GM23338 (cell line): Measurements from ENCODE around the gene PRKACA. TPM values are rescaled to one million over a fixed set of nuclear protein-coding genes. Genes with fewer than 3 reads are reported as not detected.

Experiments used
- ATAC-seq: fragments of 200-7000 bp; cut with Tn5 transposase; 3 replicates; pipeline ENCODE4 v1.9.1; 2020
- DNase-seq: peaks from one replicate; pipeline ENCODE4 v3.0.0-alpha.2; 2015; ENCODE audit warnings: low spot score
- H2AFZ ChIP-seq: fragments of 200-600 bp; sonication (generic); 2 replicates; pipeline ENCODE4 v1.8.0; 2016; ENCODE audit warnings: antibody characterized with exemption, mild to moderate bottlenecking, moderate library complexity
- H3F3A ChIP-seq: fragments of 200-600 bp; sonication (generic); replicated peaks from 2 replicates; pipeline ENCODE4 v1.8.0; 2017; ENCODE audit warnings: antibody characterized with exemption, mixed run types, low read depth
- H3K27ac ChIP-seq: fragments of 200-600 bp; sonication (generic); 2 replicates; pipeline ENCODE4 v1.6.1; 2016; ENCODE audit warnings: low read depth
- H3K27me3 ChIP-seq: fragments of 200-600 bp; sonication (generic); 2 replicates; pipeline ENCODE4 v1.8.0; 2016; ENCODE audit warnings: mild to moderate bottlenecking, mixed run types, moderate library complexity; ENCODE audit not compliant: insufficient read depth
- H3K36me3 ChIP-seq: fragments of 200-600 bp; sonication (generic); 2 replicates; pipeline ENCODE4 v1.8.0; 2016; ENCODE audit warnings: mild to moderate bottlenecking; ENCODE audit not compliant: insufficient read depth
- H3K4me1 ChIP-seq: fragments of 200-600 bp; sonication (generic); 2 replicates; pipeline ENCODE4 v1.8.0; 2016; ENCODE audit warnings: mild to moderate bottlenecking, moderate library complexity; ENCODE audit not compliant: insufficient read depth
- H3K4me2 ChIP-seq: fragments of 200-600 bp; sonication (generic); 2 replicates; pipeline ENCODE4 v1.7.1; 2017; ENCODE audit warnings: mixed run types
- H3K4me3 ChIP-seq: fragments of 200-600 bp; sonication (generic); 2 replicates; pipeline ENCODE4 v1.6.1; 2016; ENCODE audit warnings: mixed run types
- H3K79me2 ChIP-seq: fragments of 200-600 bp; sonication (generic); replicated peaks from 2 replicates; pipeline ENCODE4 v1.8.0; 2017; ENCODE audit warnings: mild to moderate bottlenecking; ENCODE audit not compliant: insufficient read depth
- H3K9me2 ChIP-seq: fragments of 200-600 bp; sonication (generic); 2 replicates; pipeline ENCODE4 v1.8.0; 2017; ENCODE audit not compliant: insufficient read depth
- H4K20me1 ChIP-seq: fragments of 200-600 bp; sonication (generic); replicated peaks from 2 replicates; pipeline ENCODE4 v1.8.0; 2017; ENCODE audit warnings: mild to moderate bottlenecking; ENCODE audit not compliant: insufficient read depth
- H3K27ac Mint-ChIP-seq: 2 replicates; pipeline ENCODE4 v1.8.0; 2020; ENCODE audit warnings: inconsistent platforms, mild to moderate bottlenecking, moderate library complexity, mixed read lengths
- H3K27me3 Mint-ChIP-seq: 3 replicates; pipeline ENCODE4 v1.8.0; 2022; ENCODE audit warnings: low read depth, mild to moderate bottlenecking, moderate library complexity, mixed read lengths, inconsistent platforms; ENCODE audit not compliant: insufficient read depth, poor library complexity
- H3K36me3 Mint-ChIP-seq: 3 replicates; pipeline ENCODE4 v1.8.0; 2021; ENCODE audit warnings: low read depth, mild to moderate bottlenecking, inconsistent platforms, moderate library complexity, mixed read lengths
- H3K4me1 Mint-ChIP-seq: 3 replicates; pipeline ENCODE4 v1.8.0; 2020; ENCODE audit warnings: mild to moderate bottlenecking, inconsistent platforms, mixed read lengths
- H3K4me3 Mint-ChIP-seq: 3 replicates; pipeline ENCODE4 v1.8.0; 2021; ENCODE audit warnings: moderate library complexity, mild to moderate bottlenecking, inconsistent platforms, mixed read lengths
- H3K9me3 Mint-ChIP-seq: 3 replicates; pipeline ENCODE4 v1.8.0; 2020; ENCODE audit warnings: moderate library complexity, mild to moderate bottlenecking, inconsistent platforms, mixed read lengths
- CREB1 ChIP-seq: fragments of 250-450 bp; sonication (Bioruptor Pico); IDR thresholded peaks from 2 replicates; pipeline ENCODE4 v1.5.0; 2020; ENCODE audit warnings: low read depth, mild to moderate bottlenecking, moderate library complexity
- ETS1 ChIP-seq: IDR thresholded peaks from 2 replicates; pipeline ENCODE4 v1.6.1; 2016; ENCODE audit warnings: antibody characterized with exemption
- JUNB ChIP-seq: IDR thresholded peaks from one replicate; pipeline ENCODE4 v1.6.1; 2016; ENCODE audit warnings: antibody characterized with exemption; ENCODE audit not compliant: unreplicated experiment
- NANOG ChIP-seq: IDR thresholded peaks from 2 replicates; pipeline ENCODE4 v1.6.1; 2016; ENCODE audit warnings: antibody characterized with exemption, borderline replicate concordance
- POLR2AphosphoS5 ChIP-seq: IDR thresholded peaks from 2 replicates; pipeline ENCODE4 v1.6.1; 2016; ENCODE audit warnings: antibody characterized with exemption, low read depth
- STAT1 ChIP-seq: IDR thresholded peaks from one replicate; pipeline ENCODE4 v1.6.1; 2016; ENCODE audit warnings: antibody characterized with exemption; ENCODE audit not compliant: unreplicated experiment
- ZNF114 ChIP-seq: fragments of 250-450 bp; sonication (Bioruptor Pico); IDR thresholded peaks from 2 replicates; pipeline ENCODE4 v1.5.0; 2020; ENCODE audit warnings: mild to moderate bottlenecking, moderate library complexity
- ZNF462 ChIP-seq: fragments of 250-450 bp; sonication (Bioruptor Pico); IDR thresholded peaks from 2 replicates; pipeline ENCODE4 v1.5.0; 2020; ENCODE audit warnings: mild to moderate bottlenecking, moderate library complexity
- polyA plus RNA-seq: library from polyadenylated mRNA; unstranded; fragments of >200 nt; fragmentation: Nextera tagmentation; extraction: Ambion mirVana; gene quantifications from 2 replicates; pipeline ENCODE4 v1.2.1, GENCODE V29; 2016
- total RNA-seq: library from RNA; depleted of rRNA; stranded (reverse); fragments of >200 nt; shearing (Covaris generic); gene quantifications from 2 replicates; pipeline ENCODE4 v1.2.3, GENCODE V29; 2014
- TF ChIP-seq, protein P1 (sequence below): IDR thresholded peaks from one replicate; pipeline ENCODE4 v1.6.1; 2018; ENCODE audit warnings: antibody characterized with exemption; ENCODE audit not compliant: unreplicated experiment
- TF ChIP-seq, protein P2 (sequence below), 2 experiments: fragments of 200-600 bp in 1 of 2; sonication (generic) in 1 of 2; conservative IDR thresholded peaks; 2 replicates each; pipeline versions ENCODE4 v1.5.1 to v1.6.1; 2016 to 2017; ENCODE audit warnings: antibody characterized with exemption in 2 of 2, low read depth in 2 of 2, mild to moderate bottlenecking in 2 of 2, moderate library complexity in 1 of 2

The PRKACA gene
- total and polyA plus RNA-seq, 2 experiments from 2014 or later: 13.0 to 31.3 TPM

- TF ChIP-seq ZNF114 (CRISPR knock-in tag): no peak
- TF ChIP-seq, protein P1, sequence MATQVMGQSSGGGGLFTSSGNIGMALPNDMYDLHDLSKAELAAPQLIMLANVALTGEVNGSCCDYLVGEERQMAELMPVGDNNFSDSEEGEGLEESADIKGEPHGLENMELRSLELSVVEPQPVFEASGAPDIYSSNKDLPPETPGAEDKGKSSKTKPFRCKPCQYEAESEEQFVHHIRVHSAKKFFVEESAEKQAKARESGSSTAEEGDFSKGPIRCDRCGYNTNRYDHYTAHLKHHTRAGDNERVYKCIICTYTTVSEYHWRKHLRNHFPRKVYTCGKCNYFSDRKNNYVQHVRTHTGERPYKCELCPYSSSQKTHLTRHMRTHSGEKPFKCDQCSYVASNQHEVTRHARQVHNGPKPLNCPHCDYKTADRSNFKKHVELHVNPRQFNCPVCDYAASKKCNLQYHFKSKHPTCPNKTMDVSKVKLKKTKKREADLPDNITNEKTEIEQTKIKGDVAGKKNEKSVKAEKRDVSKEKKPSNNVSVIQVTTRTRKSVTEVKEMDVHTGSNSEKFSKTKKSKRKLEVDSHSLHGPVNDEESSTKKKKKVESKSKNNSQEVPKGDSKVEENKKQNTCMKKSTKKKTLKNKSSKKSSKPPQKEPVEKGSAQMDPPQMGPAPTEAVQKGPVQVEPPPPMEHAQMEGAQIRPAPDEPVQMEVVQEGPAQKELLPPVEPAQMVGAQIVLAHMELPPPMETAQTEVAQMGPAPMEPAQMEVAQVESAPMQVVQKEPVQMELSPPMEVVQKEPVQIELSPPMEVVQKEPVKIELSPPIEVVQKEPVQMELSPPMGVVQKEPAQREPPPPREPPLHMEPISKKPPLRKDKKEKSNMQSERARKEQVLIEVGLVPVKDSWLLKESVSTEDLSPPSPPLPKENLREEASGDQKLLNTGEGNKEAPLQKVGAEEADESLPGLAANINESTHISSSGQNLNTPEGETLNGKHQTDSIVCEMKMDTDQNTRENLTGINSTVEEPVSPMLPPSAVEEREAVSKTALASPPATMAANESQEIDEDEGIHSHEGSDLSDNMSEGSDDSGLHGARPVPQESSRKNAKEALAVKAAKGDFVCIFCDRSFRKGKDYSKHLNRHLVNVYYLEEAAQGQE: no peak
- no peak for TF ChIP-seq POLR2AphosphoS5
- TF ChIP-seq, protein P2, sequence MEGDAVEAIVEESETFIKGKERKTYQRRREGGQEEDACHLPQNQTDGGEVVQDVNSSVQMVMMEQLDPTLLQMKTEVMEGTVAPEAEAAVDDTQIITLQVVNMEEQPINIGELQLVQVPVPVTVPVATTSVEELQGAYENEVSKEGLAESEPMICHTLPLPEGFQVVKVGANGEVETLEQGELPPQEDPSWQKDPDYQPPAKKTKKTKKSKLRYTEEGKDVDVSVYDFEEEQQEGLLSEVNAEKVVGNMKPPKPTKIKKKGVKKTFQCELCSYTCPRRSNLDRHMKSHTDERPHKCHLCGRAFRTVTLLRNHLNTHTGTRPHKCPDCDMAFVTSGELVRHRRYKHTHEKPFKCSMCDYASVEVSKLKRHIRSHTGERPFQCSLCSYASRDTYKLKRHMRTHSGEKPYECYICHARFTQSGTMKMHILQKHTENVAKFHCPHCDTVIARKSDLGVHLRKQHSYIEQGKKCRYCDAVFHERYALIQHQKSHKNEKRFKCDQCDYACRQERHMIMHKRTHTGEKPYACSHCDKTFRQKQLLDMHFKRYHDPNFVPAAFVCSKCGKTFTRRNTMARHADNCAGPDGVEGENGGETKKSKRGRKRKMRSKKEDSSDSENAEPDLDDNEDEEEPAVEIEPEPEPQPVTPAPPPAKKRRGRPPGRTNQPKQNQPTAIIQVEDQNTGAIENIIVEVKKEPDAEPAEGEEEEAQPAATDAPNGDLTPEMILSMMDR (conservative IDR thresholded peaks at IDR 0.05; ENCODE audit: low read depth in 2 of 2): no peak
- TF ChIP-seq ETS1: no peak
- no peak for TF ChIP-seq CREB1 (CRISPR knock-in tag)
- TF ChIP-seq STAT1: no peak
- TF ChIP-seq ZNF462: no peak
- no peak for TF ChIP-seq NANOG
- TF ChIP-seq JUNB: no peak
Measured at GRCh38 chr19:14052470-14052869, 65.1 kb downstream of the PRKACA start.

More at GRCh38 chr19:14052470-14052869, 65.1 kb downstream of the PRKACA start:
- Histone ChIP-seq H2AFZ (no peak overlapping the region), H4K20me1 (no peaks in the 10 kb centered on the region; the same call in 1 of the 2 replicates), H3K27me3 (no peaks in the 10 kb centered on the region), H3K4me2 (no peak overlapping the region), H3K27ac (no peak overlapping the region), H3F3A (no peaks in the 10 kb centered on the region; the same call in 1 of the 2 replicates), H3K36me3 (no peaks in the 10 kb centered on the region), H3K4me3 (no peak overlapping the region), H3K79me2 (no peaks in the 10 kb centered on the region), H3K9me2 (no peaks in the 10 kb centered on the region), H3K4me1 (no peaks in the 10 kb centered on the region)
- DNase-seq (no peak), ATAC-seq (no peak)
- H3K9me3 Mint-ChIP-seq: peaks cover 6% of the 10 kb centered on the region; the same call in 2 of the 3 replicates
- H3K36me3 Mint-ChIP-seq: peaks cover 30% of the 10 kb centered on the region
- H3K27me3 Mint-ChIP-seq: peaks cover 13% of the 10 kb centered on the region
- H3K4me3 Mint-ChIP-seq: no peak overlapping the region
- peaks cover 4% of the 10 kb centered on the region; the same call in 1 of the 3 replicates for H3K4me1 Mint-ChIP-seq
- H3K27ac Mint-ChIP-seq: no peak overlapping the region
